Neural progenitor cell (in vitro differentiated cells): ENCODE measurements around the gene HIPK2. TPM values are rescaled to one million over a fixed set of nuclear protein-coding genes. Genes with fewer than 3 reads are reported as not detected.

ENCODE experiments used
- DNase-seq: peaks from one replicate; pipeline ENCODE4 v3.0.0-alpha.2; 2016; ENCODE audit warnings: low spot score
- H2AFZ ChIP-seq: fragments of 200-600 bp; sonication (generic); replicated peaks from 2 replicates; pipeline ENCODE4 v1.6.1; 2016; ENCODE audit warnings: antibody characterized with exemption
- H3F3A ChIP-seq: fragments of 200-600 bp; sonication (generic); 2 replicates; pipeline ENCODE4 v1.6.1; 2016; ENCODE audit warnings: antibody characterized with exemption, low read depth
- H3K27ac ChIP-seq: fragments of 200-600 bp; sonication (generic); 2 replicates; pipeline ENCODE4 v1.5.1; 2016; ENCODE audit warnings: mild to moderate bottlenecking
- H3K27me3 ChIP-seq: fragments of 200-600 bp; sonication (generic); 2 replicates; pipeline ENCODE4 v1.6.1; 2016; ENCODE audit warnings: mild to moderate bottlenecking, moderate library complexity
- H3K36me3 ChIP-seq: fragments of 200-600 bp; sonication (generic); 2 replicates; pipeline ENCODE4 v1.5.1; 2016
- H3K4me1 ChIP-seq: fragments of 200-600 bp; sonication (generic); 2 replicates; pipeline ENCODE4 v1.6.1; 2016; ENCODE audit warnings: mixed run types
- H3K4me2 ChIP-seq: fragments of 200-600 bp; sonication (generic); 2 replicates; pipeline ENCODE4 v1.6.1; 2016
- H3K4me3 ChIP-seq: fragments of 200-600 bp; sonication (generic); 2 replicates; pipeline ENCODE4 v1.5.1; 2016
- H3K79me2 ChIP-seq: fragments of 200-600 bp; sonication (generic); 2 replicates; pipeline ENCODE4 v1.6.1; 2016; ENCODE audit warnings: low read depth
- H3K9ac ChIP-seq: fragments of 200-600 bp; sonication (generic); 2 replicates; pipeline ENCODE4 v1.6.1; 2016
- H3K9me3 ChIP-seq: fragments of 200-600 bp; sonication (generic); 2 replicates; pipeline ENCODE4 v1.5.1; 2016; ENCODE audit warnings: low read depth
- H4K20me1 ChIP-seq: fragments of 200-600 bp; sonication (generic); 2 replicates; pipeline ENCODE4 v1.6.1; 2016; ENCODE audit warnings: low read depth
- H3K27ac Mint-ChIP-seq: 3 replicates; pipeline ENCODE4 v1.8.0; 2021; ENCODE audit warnings: mixed read lengths
- H3K27me3 Mint-ChIP-seq: 2 replicates; pipeline ENCODE4 v1.8.0; 2022; ENCODE audit warnings: low read depth, mild to moderate bottlenecking, inconsistent platforms, moderate library complexity, mixed read lengths; ENCODE audit not compliant: insufficient read depth
- H3K36me3 Mint-ChIP-seq: 3 replicates; pipeline ENCODE4 v1.8.0; 2021; ENCODE audit warnings: mixed read lengths
- H3K4me1 Mint-ChIP-seq: 3 replicates; pipeline ENCODE4 v1.8.0; 2021; ENCODE audit warnings: mixed read lengths
- H3K4me3 Mint-ChIP-seq: 3 replicates; pipeline ENCODE4 v1.8.0; 2021; ENCODE audit warnings: mild to moderate bottlenecking, moderate library complexity, mixed read lengths
- H3K9me3 Mint-ChIP-seq: 3 replicates; pipeline ENCODE4 v1.8.0; 2020; ENCODE audit warnings: mixed read lengths
- EZH2 ChIP-seq: fragments of 200-600 bp; sonication (generic); IDR thresholded peaks from 2 replicates; pipeline ENCODE4 v1.6.1; 2017; ENCODE audit warnings: antibody characterized with exemption, mild to moderate bottlenecking, moderate library complexity
- EZH2phosphoT487 ChIP-seq: fragments of 200-600 bp; sonication (generic); IDR thresholded peaks from 2 replicates; pipeline ENCODE4 v1.6.1; 2017; ENCODE audit warnings: antibody characterized with exemption
- total RNA-seq: library from RNA; depleted of rRNA; stranded (reverse); fragments of >200 nt; gene quantifications from 2 replicates; pipeline ENCODE4 v1.2.3, GENCODE V29; 2015; ENCODE audit warnings: low replicate concordance
- TF ChIP-seq, protein P1 (sequence below): fragments of 200-600 bp; sonication (generic); IDR thresholded peaks from 2 replicates; pipeline ENCODE4 v1.5.1; 2017; ENCODE audit warnings: antibody characterized with exemption, mild to moderate bottlenecking

Gene HIPK2
- total RNA-seq, 1 donor from 2014 or later, result 12.8 TPM

DNA sequence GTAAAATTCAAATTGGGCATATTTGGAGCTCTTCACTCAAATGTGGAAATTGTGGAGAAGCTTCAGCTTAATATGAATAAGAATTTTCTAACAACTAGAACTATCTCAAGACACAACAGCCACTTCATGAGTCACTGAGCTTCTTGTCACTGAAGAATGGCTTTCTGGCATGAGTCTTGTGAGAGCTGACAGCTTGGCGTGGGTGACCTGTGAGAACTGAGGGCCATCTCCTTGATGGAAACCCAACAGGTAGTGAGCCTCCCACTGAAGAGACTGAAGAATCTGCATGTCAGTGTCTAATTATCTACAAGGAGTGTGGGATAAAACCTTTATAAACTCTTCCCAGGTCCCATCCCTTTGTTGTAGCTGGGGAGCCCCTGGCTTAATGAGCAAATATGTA is 188.3 kb downstream of the HIPK2 start:
- H3K9ac ChIP-seq, result no peak overlapping the region
- Mint-ChIP-seq H3K27me3 (peaks cover 3% of the 10 kb centered on the region), H3K9me3 (no peaks in the 10 kb centered on the region), H3K4me1 (no peaks in the 10 kb centered on the region), H3K36me3 (peaks cover 23% of the 10 kb centered on the region), H3K27ac (no peak overlapping the region), H3K4me3 (no peak overlapping the region)
- no peak overlapping the region for H3K4me3 ChIP-seq
- no peaks in the 10 kb centered on the region for H3K4me1 ChIP-seq
- no peak for DNase-seq
- no peak overlapping the region for H3K4me2 ChIP-seq
- H3F3A ChIP-seq, result no peaks in the 10 kb centered on the region
- no peaks in the 10 kb centered on the region for H3K9me3 ChIP-seq
- no peaks in the 10 kb centered on the region for H3K36me3 ChIP-seq
- H4K20me1 ChIP-seq, result peaks cover 4% of the 10 kb centered on the region
- no peaks in the 10 kb centered on the region for H3K27me3 ChIP-seq
- no peak overlapping the region for H2AFZ ChIP-seq
- TF ChIP-seq EZH2phosphoT487 (no peak), EZH2 (no peak)
- TF ChIP-seq, protein P1, sequence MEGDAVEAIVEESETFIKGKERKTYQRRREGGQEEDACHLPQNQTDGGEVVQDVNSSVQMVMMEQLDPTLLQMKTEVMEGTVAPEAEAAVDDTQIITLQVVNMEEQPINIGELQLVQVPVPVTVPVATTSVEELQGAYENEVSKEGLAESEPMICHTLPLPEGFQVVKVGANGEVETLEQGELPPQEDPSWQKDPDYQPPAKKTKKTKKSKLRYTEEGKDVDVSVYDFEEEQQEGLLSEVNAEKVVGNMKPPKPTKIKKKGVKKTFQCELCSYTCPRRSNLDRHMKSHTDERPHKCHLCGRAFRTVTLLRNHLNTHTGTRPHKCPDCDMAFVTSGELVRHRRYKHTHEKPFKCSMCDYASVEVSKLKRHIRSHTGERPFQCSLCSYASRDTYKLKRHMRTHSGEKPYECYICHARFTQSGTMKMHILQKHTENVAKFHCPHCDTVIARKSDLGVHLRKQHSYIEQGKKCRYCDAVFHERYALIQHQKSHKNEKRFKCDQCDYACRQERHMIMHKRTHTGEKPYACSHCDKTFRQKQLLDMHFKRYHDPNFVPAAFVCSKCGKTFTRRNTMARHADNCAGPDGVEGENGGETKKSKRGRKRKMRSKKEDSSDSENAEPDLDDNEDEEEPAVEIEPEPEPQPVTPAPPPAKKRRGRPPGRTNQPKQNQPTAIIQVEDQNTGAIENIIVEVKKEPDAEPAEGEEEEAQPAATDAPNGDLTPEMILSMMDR, result no peak
- H3K79me2 ChIP-seq, result no peaks in the 10 kb centered on the region
- H3K27ac ChIP-seq, result no peak overlapping the region

DNA sequence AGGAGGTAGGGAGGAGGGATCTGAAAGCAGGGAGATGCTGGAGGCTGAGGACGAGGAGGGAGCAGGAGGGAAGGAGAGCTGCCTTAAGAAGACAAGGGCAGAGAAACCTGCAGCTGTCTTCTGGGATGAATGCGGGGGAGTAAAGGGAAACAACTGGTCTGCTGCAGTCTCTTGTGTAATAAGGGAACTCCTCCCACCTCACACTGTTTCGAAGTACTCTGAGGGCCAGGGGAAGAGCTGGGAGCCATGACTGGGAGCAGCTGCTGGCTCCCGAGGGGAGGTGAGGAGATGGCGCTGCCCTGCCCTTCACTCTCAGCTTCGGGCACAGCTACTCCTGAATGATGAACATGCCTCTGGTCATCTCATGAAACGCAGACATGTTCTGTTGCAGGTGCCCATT is 189.2 kb downstream of the HIPK2 start:
- H2AFZ ChIP-seq, result no peak overlapping the region
- H3K9me3 ChIP-seq, result no peaks in the 10 kb centered on the region
- peak; percentile 21 for DNase-seq
- no peaks in the 10 kb centered on the region for H3K79me2 ChIP-seq
- H3K4me3 ChIP-seq, result no peak overlapping the region
- no peak overlapping the region for H3K27ac ChIP-seq
- no peaks in the 10 kb centered on the region for H3K27me3 ChIP-seq
- H3K4me1 ChIP-seq, result peaks cover 5% of the 10 kb centered on the region
- H3K4me2 ChIP-seq, result peak overlapping the region; percentile 3
- H3K36me3 ChIP-seq, result no peaks in the 10 kb centered on the region
- Mint-ChIP-seq H3K27me3 (no peaks in the 10 kb centered on the region), H3K36me3 (peaks cover 17% of the 10 kb centered on the region), H3K4me1 (no peaks in the 10 kb centered on the region), H3K27ac (peak overlapping the region; percentile 79), H3K4me3 (no peak overlapping the region), H3K9me3 (no peaks in the 10 kb centered on the region)
- H3F3A ChIP-seq, result no peaks in the 10 kb centered on the region
- H3K9ac ChIP-seq, result no peak overlapping the region
- peaks cover 6% of the 10 kb centered on the region for H4K20me1 ChIP-seq
- TF ChIP-seq EZH2 (no peak), EZH2phosphoT487 (no peak)
- TF ChIP-seq, protein P1, result no peak

DNA sequence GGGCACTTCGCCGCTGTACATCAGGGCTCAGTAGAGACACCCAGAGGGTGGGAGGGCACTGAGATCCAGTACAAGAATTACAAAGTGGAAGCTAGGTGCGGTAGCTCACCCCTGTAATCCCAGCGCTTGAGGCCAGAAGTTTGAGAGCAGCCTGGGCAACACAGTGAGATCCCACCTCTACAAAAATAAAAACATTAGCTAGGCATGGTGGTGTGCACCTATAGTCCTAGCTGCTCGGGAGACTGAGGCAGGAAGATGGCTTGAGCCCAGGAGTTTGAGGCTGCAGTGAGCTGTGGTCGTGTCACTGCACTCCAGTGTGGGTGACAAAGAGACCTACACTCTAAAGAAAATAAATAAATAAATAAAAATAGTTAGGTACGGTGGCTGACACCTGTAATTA is 190.3 kb downstream of the HIPK2 start:
- Mint-ChIP-seq H3K27me3 (peaks cover 6% of the 10 kb centered on the region), H3K4me1 (no peaks in the 10 kb centered on the region), H3K27ac (no peak overlapping the region), H3K36me3 (peaks cover 16% of the 10 kb centered on the region), H3K9me3 (no peaks in the 10 kb centered on the region), H3K4me3 (no peak overlapping the region)
- TF ChIP-seq, protein P1, result no peak
- TF ChIP-seq EZH2phosphoT487 (no peak), EZH2 (no peak)
- DNase-seq, result no peak
- Histone ChIP-seq H4K20me1 (peaks cover 6% of the 10 kb centered on the region), H3K4me3 (no peak overlapping the region), H3K79me2 (no peaks in the 10 kb centered on the region), H3K36me3 (no peaks in the 10 kb centered on the region), H3K9ac (no peak overlapping the region), H3F3A (no peaks in the 10 kb centered on the region), H3K4me1 (peaks cover 10% of the 10 kb centered on the region), H3K27ac (no peak overlapping the region), H2AFZ (no peak overlapping the region), H3K4me2 (no peak overlapping the region), H3K27me3 (no peaks in the 10 kb centered on the region), H3K9me3 (no peaks in the 10 kb centered on the region)
